LHCN-M2 (cell line): ENCODE measurements around the gene AXIN1. TPM values are rescaled to one million over a fixed set of nuclear protein-coding genes. Genes with fewer than 3 reads are reported as not detected.
A peak's percentile ranks its signal among the peaks of the same experiment; 100 is the strongest.
"Not testable (repeated sequence)": the region's sequence is repeated elsewhere in the genome, so short reads cannot be mapped to it uniquely, and the experiment has no call there.

Experiments used
- DNase-seq: peaks from one replicate; pipeline ENCODE4 v3.0.0-alpha.2; 2012; ENCODE audit warnings: low read depth
- total RNA-seq: library from RNA; depleted of rRNA; stranded (reverse); fragments of >200 nt; gene quantifications from 2 replicates; pipeline ENCODE4 v1.2.3, GENCODE V29; 2014

The AXIN1 gene
- total RNA-seq, 1 experiment from 2014 or later, result 21.6 TPM

- no peak for DNase-seq
Observed at GRCh38 chr16:354971-355461, 2.5 kb upstream of the AXIN1 start.

GRCh38 chr16:354291-354881 is 1.9 kb upstream of the AXIN1 start:
- DNase-seq, result no peak

- DNase-seq, result no peak
Observed at GRCh38 chr16:353404-354290, 1.1 kb upstream of the AXIN1 start.

GRCh38 chr16:351804-352520 is 561 bp downstream of the AXIN1 start:
- peak; percentile 13 for DNase-seq

- no peak for DNase-seq
Observed at GRCh38 chr16:350203-350602, 2.3 kb downstream of the AXIN1 start.

GRCh38 chr16:349211-349610 is 3.3 kb downstream of the AXIN1 start:
- no peak for DNase-seq

GRCh38 chr16:348495-348894 is 4.0 kb downstream of the AXIN1 start:
- not testable (repeated sequence) for DNase-seq

- no peak for DNase-seq
Observed at GRCh38 chr16:347203-347602, 5.3 kb downstream of the AXIN1 start.

- DNase-seq, result no peak
Observed at GRCh38 chr16:346587-346986, 5.9 kb downstream of the AXIN1 start.

GRCh38 chr16:345772-346171 is 6.8 kb downstream of the AXIN1 start:
- DNase-seq, result no peak

- DNase-seq, result no peak
Observed at GRCh38 chr16:342455-343213, 9.9 kb downstream of the AXIN1 start.

- DNase-seq, result not testable (repeated sequence)
Observed at GRCh38 chr16:341974-342336, 10.6 kb downstream of the AXIN1 start.

GRCh38 chr16:341095-341973 is 11.2 kb downstream of the AXIN1 start:
- not testable (repeated sequence) for DNase-seq

GRCh38 chr16:340370-341091 is 12.0 kb downstream of the AXIN1 start:
- no peak for DNase-seq

GRCh38 chr16:339680-340079 is 12.8 kb downstream of the AXIN1 start:
- no peak for DNase-seq

GRCh38 chr16:337975-338575 is 14.4 kb downstream of the AXIN1 start:
- DNase-seq, result no peak

GRCh38 chr16:337437-337836 is 15.1 kb downstream of the AXIN1 start:
- DNase-seq, result no peak

- no peak for DNase-seq
Observed at GRCh38 chr16:336269-336668, 16.3 kb downstream of the AXIN1 start.

- not testable (repeated sequence) for DNase-seq
Observed at GRCh38 chr16:334861-335632, 17.5 kb downstream of the AXIN1 start.
